GM18505 (cell line): ENCODE data around the gene TOX4.
"Not testable (repeated sequence)": the region's sequence is repeated elsewhere in the genome, so short reads cannot be mapped to it uniquely, and the experiment has no call there.

Experiments
- ATAC-seq: cut with Tn5 transposase; IDR thresholded peaks from one replicate; pipeline ENCODE4 v1.9.1; 2021; ENCODE audit not compliant: unreplicated experiment
- POLR2A ChIP-seq: IDR thresholded peaks from 4 replicates; pipeline ENCODE4 v1.6.1; 2011; ENCODE audit warnings: borderline replicate concordance; ENCODE audit not compliant: insufficient read depth, insufficient read length; ENCODE audit errors: extremely low read depth

TOX4 gene

DNA sequence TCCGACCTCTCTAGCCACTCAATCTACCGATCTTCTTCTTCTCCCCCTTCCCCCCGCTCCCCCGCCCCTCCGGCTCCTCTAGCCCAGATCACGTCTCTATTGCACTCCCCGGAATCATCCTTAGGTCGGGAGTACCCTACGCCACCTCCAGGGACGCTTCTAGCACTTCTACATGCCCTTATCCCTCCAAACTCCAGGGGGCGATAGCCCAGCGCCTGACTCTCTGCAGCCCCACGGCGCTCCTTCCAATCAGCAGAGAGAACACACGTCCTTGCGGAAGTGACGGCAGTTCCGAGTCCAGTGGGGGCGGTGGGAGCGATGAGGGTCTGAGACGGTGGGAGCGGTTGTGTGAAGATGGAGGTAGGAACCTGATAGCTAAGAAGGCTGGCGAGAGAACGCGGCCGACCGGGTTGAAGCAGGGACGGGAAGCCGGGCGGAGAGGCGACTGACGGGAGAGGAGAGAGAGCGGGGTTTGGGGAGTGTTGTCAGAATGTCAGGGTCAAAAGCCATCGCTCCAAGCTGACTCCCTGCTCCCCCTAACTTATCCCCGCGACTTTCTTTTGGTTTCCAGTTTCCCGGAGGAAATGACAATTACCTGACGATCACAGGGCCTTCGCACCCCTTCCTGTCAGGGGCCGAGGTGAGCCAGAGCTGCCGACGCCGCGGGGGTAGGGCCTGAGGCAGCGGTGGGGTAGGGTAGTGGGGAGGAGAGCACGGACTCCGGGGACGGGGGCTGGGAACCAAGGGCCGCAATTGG is at the start of gene TOX4, which contains the start of gene RAB2B:
Gene TOX4, plus strand, starts transcription at position 271 of the 757 bp plus-strand sequence. Its CDS starts 84 bp downstream, at position 355.
Gene RAB2B, minus strand, starts transcription at position 35 of the 757 bp plus-strand sequence. CDS start 87 bp downstream, outside the sequence.
- peak; percentile 81 for TF ChIP-seq POLR2A
- peak; percentile 99 for ATAC-seq

DNA sequence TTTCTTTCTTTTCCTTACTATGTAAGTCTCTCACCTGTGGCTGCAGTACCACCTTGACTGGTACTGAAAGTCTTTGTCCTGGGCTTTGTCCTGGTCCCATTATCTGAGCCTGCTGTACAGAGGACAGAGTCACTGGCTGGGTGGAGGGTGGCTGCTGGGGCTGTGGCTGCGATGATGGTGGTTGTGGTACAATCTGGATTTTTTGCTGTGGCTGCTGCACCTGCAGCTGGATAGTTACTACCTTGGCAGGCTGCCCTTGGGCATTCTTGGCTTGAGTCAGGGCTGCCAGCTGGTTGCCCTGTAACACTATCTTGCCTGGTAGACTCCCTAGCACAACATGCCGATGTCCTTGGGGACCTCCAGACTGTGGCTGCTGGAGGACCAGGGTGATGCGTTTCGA is 48.1 kb upstream of the TOX4 start:
- TF ChIP-seq POLR2A = no peak
- ATAC-seq = no peak

DNA sequence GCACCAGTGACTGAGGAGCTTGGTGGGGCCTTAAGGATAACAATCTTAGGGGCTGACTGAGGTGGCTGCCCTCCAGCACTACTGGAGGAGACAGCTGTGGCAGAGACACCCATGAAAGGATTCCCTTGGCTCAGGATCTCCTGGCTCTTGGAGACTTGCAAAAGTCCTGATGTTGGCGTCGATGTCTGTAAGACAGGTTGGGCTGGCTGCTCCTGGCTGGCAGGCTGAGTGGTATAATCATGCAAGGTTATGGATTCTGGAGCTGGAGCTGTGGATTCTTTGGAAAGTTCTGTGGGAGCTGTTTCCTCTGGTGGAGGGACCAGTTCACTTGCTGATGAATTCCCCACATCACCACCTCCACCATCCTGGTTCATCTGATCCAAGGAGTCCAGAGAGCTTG is 45.9 kb upstream of the TOX4 start:
- ATAC-seq = no peak

DNA sequence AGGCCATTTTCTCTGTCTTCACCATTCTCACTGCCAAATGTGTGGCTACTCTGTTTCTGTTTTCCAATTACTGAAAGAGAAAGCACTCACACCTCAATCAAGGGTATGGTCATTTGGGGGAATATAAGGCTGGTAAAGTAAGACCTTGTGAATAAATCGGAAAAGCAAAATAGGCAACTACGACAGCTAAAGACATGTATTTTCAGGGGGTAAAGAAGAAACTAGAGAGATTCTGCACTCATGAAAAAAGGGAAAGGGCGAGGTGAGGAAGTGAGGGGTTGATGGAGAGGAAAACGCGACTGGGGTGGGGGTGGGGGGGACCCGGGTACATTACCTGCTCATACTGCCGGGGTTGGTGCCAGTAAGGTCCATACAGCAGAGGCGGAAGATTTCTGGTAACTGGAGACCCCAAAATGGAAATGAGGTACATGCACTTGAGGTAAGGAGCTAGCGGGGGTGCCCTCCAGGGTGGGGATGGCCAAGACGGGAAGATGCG is 40.4 kb upstream of the TOX4 start:
- ATAC-seq = no peak
- no peak for TF ChIP-seq POLR2A

More for the DNA sequence above, 45.9 kb upstream of the TOX4 start:
- TF ChIP-seq POLR2A = no peak

DNA sequence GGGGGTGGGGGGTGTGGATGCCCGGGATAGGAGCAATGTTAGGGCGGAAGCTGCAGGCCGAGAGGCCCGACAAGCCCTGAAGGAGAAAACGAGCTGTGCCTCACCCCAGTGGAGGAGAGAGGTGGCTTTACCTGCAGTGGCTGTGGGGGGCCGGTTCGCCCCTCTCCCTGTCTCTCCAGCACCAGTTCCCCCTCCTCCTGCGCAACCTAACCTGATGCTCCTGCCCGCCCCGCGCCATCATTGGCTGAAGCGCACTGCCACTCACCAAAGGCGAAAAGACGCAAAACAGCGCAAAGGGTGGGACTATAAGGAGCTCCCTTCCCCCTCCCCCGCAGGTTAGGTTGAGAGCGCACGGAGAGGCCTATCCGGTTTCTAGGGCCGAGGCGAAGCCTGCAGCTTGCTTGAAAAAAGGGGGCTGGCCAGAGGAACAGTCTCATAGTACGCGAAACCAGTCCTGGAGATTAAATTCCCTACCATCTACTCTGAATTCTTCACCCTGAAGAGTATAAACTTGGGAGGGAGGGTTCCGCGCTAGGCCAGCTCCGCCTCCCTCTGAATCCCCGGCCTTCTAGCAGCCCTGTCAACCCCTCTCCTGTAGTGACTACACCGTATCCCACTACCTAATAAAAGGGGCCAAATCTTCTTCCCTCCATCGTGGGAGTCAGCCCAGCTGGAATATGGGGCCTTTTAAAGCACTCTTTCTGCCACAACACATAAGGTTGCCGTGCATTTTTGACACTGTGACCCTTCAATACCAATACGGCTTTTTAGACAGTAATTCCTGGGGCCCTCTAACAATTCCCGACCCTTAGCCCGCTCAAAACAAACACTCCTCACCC is 39.7 kb upstream of the TOX4 start:
- ATAC-seq = peak; percentile 98
- peak; percentile 61 for TF ChIP-seq POLR2A

DNA sequence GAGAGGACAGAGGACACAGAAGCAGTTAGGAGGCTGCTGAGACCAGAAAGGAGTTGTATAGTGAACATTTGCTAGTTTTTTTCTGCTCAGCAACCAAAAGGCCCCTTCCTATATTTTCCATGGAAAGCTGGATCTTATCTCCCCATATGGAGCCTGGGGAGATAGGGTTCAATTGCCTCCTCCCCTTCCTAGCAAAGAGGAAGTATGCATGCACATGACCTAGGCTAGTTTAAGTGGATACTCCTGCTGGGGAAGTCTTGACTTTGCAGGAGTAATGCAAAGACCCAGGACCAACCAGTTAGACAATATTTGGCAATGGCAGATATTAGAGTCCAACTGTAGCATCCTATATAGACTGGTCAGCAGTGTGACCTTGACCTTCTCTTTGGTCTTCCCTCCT is 36.1 kb upstream of the TOX4 start:
- ATAC-seq = no peak
- no peak for TF ChIP-seq POLR2A

DNA sequence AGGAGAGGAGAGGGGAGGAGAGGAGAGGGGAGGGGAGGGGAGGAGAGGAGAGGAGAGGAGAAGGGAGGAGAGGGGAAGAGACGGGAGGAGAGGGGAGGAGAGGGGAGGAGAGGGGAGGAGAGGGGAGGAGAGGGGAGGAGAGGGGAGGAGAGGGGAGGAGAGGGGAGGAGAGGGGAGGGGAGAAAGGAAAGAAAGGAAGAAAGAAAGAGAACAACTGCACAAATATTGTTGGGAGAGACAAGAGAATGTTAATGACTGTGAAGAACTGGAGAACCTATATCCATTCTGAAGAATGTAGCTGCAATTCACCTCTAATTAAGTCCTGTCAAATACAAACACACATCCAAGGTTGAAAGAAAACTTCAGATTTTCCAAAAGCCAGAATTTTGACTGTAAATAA is 34.3 kb upstream of the TOX4 start:
- not testable (repeated sequence) for ATAC-seq

DNA sequence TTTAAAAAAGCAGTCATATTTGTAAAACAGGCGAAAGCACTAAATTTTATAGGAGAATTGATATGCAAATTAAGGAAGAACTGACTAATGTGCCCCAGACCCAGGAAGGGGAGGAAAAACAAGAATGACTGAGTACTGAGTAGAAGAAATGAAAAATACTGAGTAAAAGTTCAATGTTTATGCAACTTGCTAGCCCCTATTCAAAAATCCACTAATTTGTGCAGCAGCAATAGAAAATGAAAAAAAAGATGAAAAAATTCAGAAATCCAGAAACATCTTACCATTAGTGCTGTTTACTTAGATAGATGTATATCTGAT is 27.1 kb upstream of the TOX4 start:
- no peak for ATAC-seq
- TF ChIP-seq POLR2A = no peak

DNA sequence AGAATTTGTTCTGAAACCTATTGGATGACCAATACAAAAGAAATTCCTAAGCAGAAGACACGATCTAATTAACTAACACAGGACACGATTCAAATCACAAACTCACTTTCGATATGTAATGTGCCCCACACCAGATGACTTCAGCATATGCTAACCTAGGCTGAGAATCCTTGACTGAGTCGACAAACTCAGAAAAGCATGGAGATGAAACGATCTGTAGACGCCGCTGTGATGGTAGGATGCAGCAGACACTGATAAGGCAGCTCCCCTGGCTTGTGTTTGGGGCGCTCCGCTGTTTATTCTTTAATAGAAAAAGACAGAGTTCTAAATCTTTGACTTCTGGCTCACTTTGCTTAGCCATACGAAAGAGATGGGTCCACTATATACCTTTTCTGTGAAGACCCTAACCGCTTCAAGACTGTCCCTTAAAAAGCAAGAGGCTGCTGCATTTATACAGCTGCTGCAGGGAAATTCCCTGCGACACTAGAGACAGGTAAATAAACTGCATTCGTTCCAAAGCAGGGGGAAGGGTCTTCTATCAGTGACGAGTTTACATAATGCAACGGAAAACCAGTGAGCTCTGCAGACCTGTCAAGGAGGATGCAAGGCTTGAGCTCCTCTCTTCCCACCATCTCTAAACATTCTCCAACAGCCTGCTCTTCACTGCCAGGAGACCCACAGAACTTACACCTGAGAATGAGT is 22.0 kb upstream of the TOX4 start:
- no peak for TF ChIP-seq POLR2A
- ATAC-seq = no peak

DNA sequence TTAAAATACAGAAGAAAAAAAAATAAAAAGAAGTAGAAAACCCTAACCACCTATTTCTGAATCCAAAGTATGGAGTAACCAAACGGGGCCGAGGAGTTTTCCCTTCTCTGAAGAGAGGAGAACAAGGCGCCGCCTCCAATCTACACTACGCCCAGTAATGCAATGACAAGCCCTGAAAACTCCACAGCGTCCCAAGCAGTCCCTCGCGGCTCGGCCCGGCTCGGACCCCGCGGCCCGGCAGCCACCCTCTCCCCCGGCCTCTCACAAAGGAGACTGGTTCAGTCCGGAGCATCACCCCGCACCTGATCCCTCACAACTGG is 21.4 kb upstream of the TOX4 start:
- no peak for TF ChIP-seq POLR2A
- peak; percentile 20 for ATAC-seq

- peak; percentile 97 for ATAC-seq
- peak; percentile 90 for TF ChIP-seq POLR2A
Observed at GRCh38 chr14:21455912-21456667, 20.9 kb upstream of the TOX4 start, which contains the start of gene CHD8. Gene CHD8, minus strand, starts transcription at chr14:21456123. Its CDS starts 24,480 bp downstream, at chr14:21431643.

DNA sequence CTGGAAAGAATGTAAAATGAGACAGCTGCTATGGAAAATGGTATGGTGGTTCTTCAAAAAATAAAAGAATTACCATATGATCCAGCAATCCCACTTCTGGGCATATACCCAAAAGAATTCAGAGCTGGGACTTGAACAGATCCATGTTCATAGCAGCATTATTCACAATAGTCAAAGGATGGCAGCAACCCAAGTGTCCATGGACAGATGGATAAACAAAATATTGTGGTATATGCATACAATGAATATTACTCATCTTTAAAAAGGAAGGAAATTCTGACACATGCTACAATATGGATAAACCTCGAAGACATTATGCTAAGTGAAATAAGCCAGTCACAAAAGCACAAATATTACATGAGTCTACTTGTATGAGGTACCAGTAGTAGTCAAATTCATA is 9.4 kb upstream of the TOX4 start:
- no peak for TF ChIP-seq POLR2A
- ATAC-seq = no peak
